Loucy (cell line): Measurements from ENCODE around the gene MYO5B.

Source experiments
- H2AFZ ChIP-seq: fragments of 200-600 bp; sonication (generic); 2 replicates; pipeline ENCODE4 v1.6.0; 2016; ENCODE audit warnings: antibody characterized with exemption, mild to moderate bottlenecking, low read length, moderate library complexity
- H3F3A ChIP-seq: fragments of 200-600 bp; 2 replicates; pipeline ENCODE4 v1.6.0; 2016; ENCODE audit warnings: antibody characterized with exemption, low read depth, mild to moderate bottlenecking
- H3K27me3 ChIP-seq: fragments of 200-600 bp; sonication (generic); 2 replicates; pipeline ENCODE4 v1.6.1; 2014; ENCODE audit warnings: low read length, mild to moderate bottlenecking; ENCODE audit not compliant: insufficient read depth, poor library complexity, severe bottlenecking
- H3K36me3 ChIP-seq: fragments of 200-600 bp; sonication (generic); 2 replicates; pipeline ENCODE4 v1.6.1; 2016; ENCODE audit warnings: low read length; ENCODE audit not compliant: insufficient read depth
- H3K4me1 ChIP-seq: fragments of 200-600 bp; sonication (generic); 2 replicates; pipeline ENCODE4 v1.5.1; 2014; ENCODE audit warnings: low read length, mild to moderate bottlenecking; ENCODE audit not compliant: insufficient read depth, poor library complexity, severe bottlenecking
- H3K4me2 ChIP-seq: fragments of 200-600 bp; sonication (generic); 2 replicates; pipeline ENCODE4 v1.6.0; 2014; ENCODE audit warnings: antibody characterized with exemption, low read length, low read depth, mild to moderate bottlenecking; ENCODE audit not compliant: poor library complexity, severe bottlenecking
- H3K4me3 ChIP-seq: fragments of 200-600 bp; sonication (generic); 2 replicates; pipeline ENCODE4 v1.5.1; 2014; ENCODE audit warnings: low read length, mild to moderate bottlenecking, mixed read lengths; ENCODE audit not compliant: poor library complexity, severe bottlenecking
- H3K79me2 ChIP-seq: fragments of 200-600 bp; sonication (generic); 2 replicates; pipeline ENCODE4 v1.6.1; 2014; ENCODE audit warnings: low read length; ENCODE audit not compliant: insufficient read depth
- H3K9ac ChIP-seq: fragments of 200-600 bp; sonication (generic); 2 replicates; pipeline ENCODE4 v1.6.0; 2014; ENCODE audit warnings: mild to moderate bottlenecking, low read depth, low read length, moderate library complexity; ENCODE audit not compliant: poor library complexity, severe bottlenecking
- H3K9me2 ChIP-seq: fragments of 200-600 bp; sonication (generic); replicated peaks from 2 replicates; pipeline ENCODE4 v1.6.1; 2016; ENCODE audit warnings: low read depth, low read length, mixed read lengths
- H3K9me3 ChIP-seq: fragments of 200-600 bp; sonication (generic); 2 replicates; pipeline ENCODE4 v1.6.1; 2014; ENCODE audit warnings: mild to moderate bottlenecking, antibody characterized with exemption, low read length, low read depth; ENCODE audit not compliant: insufficient read depth
- H4K20me1 ChIP-seq: fragments of 200-600 bp; sonication (generic); 2 replicates; pipeline ENCODE4 v1.6.0; 2014; ENCODE audit warnings: antibody characterized with exemption, low read length, mild to moderate bottlenecking; ENCODE audit not compliant: insufficient read depth, poor library complexity, severe bottlenecking
- EZH2phosphoT487 ChIP-seq: fragments of 200-600 bp; IDR thresholded peaks from 2 replicates; pipeline ENCODE4 v1.6.1; 2018; ENCODE audit warnings: antibody characterized with exemption, mild to moderate bottlenecking, moderate library complexity, borderline replicate concordance
- TF ChIP-seq, protein P1 (sequence below): fragments of 200-600 bp; sonication (generic); conservative IDR thresholded peaks from 2 replicates; pipeline ENCODE4 v1.5.1; 2014; ENCODE audit warnings: mild to moderate bottlenecking, antibody characterized with exemption, low read length

Gene MYO5B

DNA sequence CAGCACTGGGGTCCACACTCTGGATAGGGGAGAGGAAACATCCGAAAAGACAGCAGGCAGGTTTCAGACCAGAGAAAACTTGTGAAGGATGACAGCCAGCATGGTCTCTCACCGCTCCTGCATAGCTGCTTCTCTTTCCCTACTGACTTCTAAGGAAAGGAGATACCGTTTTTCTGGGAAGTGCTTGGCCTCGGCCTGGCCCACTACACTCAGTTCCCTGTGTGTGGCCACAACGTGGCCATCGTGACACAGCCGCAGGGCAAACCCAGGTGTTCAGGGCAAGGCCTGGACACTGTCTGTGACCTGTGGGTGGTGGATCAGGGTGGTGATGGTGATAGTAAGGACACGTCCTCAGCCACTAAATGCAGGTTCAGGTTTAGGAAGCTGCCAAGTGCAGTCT, 347.4 kb downstream of the MYO5B start:
- Histone ChIP-seq H2AFZ (no peak overlapping the region), H3F3A (no peaks in the 10 kb centered on the region), H3K9ac (no peak overlapping the region), H3K79me2 (no peaks in the 10 kb centered on the region), H3K4me3 (no peak overlapping the region), H3K4me1 (no peaks in the 10 kb centered on the region), H3K9me3 (no peaks in the 10 kb centered on the region), H3K9me2 (no peaks in the 10 kb centered on the region), H3K27me3 (no peaks in the 10 kb centered on the region), H3K36me3 (no peaks in the 10 kb centered on the region), H3K4me2 (no peak overlapping the region), H4K20me1 (no peaks in the 10 kb centered on the region)
- no peak for TF ChIP-seq EZH2phosphoT487
- TF ChIP-seq, protein P1, sequence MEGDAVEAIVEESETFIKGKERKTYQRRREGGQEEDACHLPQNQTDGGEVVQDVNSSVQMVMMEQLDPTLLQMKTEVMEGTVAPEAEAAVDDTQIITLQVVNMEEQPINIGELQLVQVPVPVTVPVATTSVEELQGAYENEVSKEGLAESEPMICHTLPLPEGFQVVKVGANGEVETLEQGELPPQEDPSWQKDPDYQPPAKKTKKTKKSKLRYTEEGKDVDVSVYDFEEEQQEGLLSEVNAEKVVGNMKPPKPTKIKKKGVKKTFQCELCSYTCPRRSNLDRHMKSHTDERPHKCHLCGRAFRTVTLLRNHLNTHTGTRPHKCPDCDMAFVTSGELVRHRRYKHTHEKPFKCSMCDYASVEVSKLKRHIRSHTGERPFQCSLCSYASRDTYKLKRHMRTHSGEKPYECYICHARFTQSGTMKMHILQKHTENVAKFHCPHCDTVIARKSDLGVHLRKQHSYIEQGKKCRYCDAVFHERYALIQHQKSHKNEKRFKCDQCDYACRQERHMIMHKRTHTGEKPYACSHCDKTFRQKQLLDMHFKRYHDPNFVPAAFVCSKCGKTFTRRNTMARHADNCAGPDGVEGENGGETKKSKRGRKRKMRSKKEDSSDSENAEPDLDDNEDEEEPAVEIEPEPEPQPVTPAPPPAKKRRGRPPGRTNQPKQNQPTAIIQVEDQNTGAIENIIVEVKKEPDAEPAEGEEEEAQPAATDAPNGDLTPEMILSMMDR, result no peak

DNA sequence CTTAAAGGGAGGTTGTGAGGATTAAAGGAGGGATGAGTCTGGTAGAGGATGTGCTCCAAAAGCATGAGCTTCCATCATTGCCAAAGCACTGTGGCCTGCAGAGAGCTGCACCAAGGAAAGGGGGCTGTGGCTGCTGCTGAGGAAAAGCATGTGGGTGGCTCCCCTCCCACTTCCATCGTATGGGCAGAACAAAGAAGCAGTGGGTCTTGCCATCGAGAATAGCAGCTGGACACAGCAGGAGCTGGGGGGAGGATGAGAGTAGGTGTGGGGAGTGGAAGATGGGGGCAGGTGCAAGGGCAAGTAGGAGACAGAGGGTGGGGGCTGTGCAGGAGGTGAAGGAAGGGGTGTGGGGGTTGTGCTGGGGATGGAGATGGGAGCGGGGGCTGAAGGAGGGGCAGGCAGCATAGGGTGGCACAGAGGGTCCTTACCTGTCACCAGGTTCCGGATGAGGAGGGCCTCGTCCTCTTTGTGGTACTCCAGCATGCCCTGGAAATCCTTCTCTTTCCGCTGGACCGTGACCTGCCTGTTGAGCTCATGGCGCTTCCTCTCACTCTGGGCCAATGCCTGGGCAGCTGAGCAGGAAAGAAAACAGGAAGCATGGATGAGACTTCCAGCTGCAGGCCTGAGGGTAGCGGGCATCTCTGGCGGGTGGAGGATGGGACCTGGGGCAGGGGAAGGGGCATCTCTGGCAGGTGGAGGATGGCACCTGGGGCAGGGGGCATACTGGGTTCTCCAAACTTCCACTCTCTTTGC, 348.1 kb downstream of the MYO5B start:
- no peaks in the 10 kb centered on the region for H3K9me2 ChIP-seq
- H3K27me3 ChIP-seq, result no peaks in the 10 kb centered on the region
- H2AFZ ChIP-seq, result no peak overlapping the region
- no peaks in the 10 kb centered on the region for H3K4me1 ChIP-seq
- H3K4me2 ChIP-seq, result no peak overlapping the region
- TF ChIP-seq, protein P1, result no peak
- TF ChIP-seq EZH2phosphoT487, result no peak
- H3K36me3 ChIP-seq, result no peaks in the 10 kb centered on the region
- H3F3A ChIP-seq, result no peaks in the 10 kb centered on the region
- H3K79me2 ChIP-seq, result no peaks in the 10 kb centered on the region
- no peaks in the 10 kb centered on the region for H4K20me1 ChIP-seq
- no peak overlapping the region for H3K4me3 ChIP-seq
- no peak overlapping the region for H3K9ac ChIP-seq
- H3K9me3 ChIP-seq, result no peaks in the 10 kb centered on the region

DNA sequence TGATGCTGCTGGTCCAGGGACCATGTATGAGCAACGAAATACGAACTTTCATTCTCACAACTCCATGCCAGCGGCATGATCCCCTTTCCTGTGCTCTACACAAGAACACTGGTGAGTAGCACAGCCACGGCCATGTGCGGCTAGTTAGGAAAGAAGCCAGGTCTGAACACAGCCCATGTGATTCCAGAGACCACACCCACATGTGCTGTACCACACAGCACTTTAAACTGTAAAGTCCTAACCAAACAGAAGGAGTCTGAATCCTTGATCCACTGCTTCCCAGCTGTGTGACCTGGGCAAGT, 348.6 kb downstream of the MYO5B start:
- no peak overlapping the region for H2AFZ ChIP-seq
- no peaks in the 10 kb centered on the region for H4K20me1 ChIP-seq
- no peaks in the 10 kb centered on the region for H3K36me3 ChIP-seq
- no peaks in the 10 kb centered on the region for H3K9me3 ChIP-seq
- H3K79me2 ChIP-seq, result no peaks in the 10 kb centered on the region
- H3K4me2 ChIP-seq, result no peak overlapping the region
- H3K9ac ChIP-seq, result no peak overlapping the region
- no peaks in the 10 kb centered on the region for H3K4me1 ChIP-seq
- no peaks in the 10 kb centered on the region for H3K9me2 ChIP-seq
- no peaks in the 10 kb centered on the region for H3F3A ChIP-seq
- H3K27me3 ChIP-seq, result no peaks in the 10 kb centered on the region
- TF ChIP-seq, protein P1, result no peak
- H3K4me3 ChIP-seq, result no peak overlapping the region
